ENCODE measurements around the gene SCN4A.
A peak's percentile ranks its signal among the peaks of the same experiment; 100 is the strongest.
"Not testable (repeated sequence)": the region's sequence is repeated elsewhere in the genome, so short reads cannot be mapped to it uniquely, and the experiment has no call there.

SCN4A gene

GRCh38 chr17:63984651-63985386, 12.1 kb upstream of the SCN4A start:
- DNase-seq, result no peak

GRCh38 chr17:63984236-63984635, 11.5 kb upstream of the SCN4A start:
- DNase-seq, result no peak

DNA sequence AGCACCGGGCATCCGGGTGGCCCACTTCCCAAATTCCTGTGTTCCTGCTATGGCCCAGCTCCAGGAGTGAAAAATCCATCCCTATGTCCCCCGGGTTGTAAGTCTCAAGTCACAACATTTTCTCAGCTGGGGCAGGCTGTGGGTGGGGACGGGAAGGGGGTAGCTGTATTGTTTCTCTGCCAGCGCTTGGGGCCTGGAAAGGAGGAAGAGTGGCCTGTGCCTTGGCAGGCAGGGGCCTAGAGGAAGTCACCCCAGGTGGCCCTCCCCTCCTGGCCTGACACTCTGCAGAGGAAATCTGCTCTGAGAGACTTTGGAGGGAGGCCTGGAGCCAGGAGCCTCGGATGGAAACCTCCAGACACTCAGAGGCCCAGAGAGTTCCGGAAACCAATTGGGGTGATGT, 10.6 kb upstream of the SCN4A start:
- DNase-seq, result no peak

GRCh38 chr17:63982641-63983040, 9.9 kb upstream of the SCN4A start:
- DNase-seq, result not testable (repeated sequence)

- DNase-seq, result no peak
Measured at GRCh38 chr17:63978272-63979200, 5.8 kb upstream of the SCN4A start.

- DNase-seq, result no peak
Measured at GRCh38 chr17:63976702-63977101, 4.0 kb upstream of the SCN4A start.

- no peak for DNase-seq
Measured at GRCh38 chr17:63975541-63976092, 2.9 kb upstream of the SCN4A start.

DNA sequence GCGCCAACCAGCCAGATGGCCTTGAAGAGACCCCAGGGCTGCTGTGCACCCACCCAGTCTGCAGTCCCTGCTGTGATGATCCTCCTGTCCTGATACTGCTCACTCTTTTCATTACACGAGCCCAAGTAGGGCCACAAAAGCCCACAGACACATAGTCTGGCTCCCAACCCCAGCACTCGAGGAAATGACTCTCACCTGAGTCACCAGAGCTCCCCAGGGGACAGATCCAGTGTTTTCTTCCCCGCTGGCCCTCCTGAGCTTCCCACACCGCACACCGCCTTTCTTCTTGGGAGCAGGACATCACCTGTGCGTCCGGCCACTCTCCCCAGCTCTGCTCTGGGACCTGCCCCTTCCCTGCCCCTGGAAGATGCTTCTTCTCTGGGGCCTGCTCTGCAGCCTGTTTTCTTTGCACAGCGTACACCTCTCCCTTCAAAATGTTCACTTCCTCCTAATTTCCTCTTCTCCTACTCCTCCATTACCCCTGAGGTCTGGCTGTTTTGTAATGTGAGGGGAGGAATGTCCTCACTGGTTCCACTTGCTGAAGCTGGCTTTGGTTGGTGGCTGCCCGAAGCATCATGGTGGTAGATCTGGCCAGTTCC, 2.0 kb upstream of the SCN4A start:
- no peak for DNase-seq

- DNase-seq, result peak; percentile 2
Measured at GRCh38 chr17:63973930-63974593, 1.3 kb upstream of the SCN4A start.

- DNase-seq, result no peak
Measured at GRCh38 chr17:63973247-63973646, 529 bp upstream of the SCN4A start.

DNA sequence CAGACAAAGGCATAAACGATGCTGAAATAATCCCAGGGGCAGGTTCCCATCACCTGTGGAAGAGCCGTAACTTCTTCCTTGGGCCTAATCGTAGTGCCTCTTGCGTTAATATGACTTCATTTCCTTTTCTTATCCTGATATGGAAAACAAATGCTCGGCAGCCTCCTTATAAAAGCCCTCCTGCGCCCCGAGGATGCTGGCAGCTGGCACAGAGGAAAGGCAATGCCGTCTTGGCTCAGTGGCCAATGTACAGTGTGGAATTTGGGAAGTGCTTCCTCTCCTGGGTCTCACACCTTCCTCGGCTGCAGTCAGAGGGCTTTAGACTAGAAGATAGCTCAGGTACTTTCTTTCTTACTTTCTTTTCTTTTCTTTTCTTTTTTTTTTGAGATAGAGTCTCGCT, 3.4 kb downstream of the SCN4A start:
- DNase-seq, result no peak

- DNase-seq, result no peak
Measured at GRCh38 chr17:63967953-63968352, 4.8 kb downstream of the SCN4A start.

DNA sequence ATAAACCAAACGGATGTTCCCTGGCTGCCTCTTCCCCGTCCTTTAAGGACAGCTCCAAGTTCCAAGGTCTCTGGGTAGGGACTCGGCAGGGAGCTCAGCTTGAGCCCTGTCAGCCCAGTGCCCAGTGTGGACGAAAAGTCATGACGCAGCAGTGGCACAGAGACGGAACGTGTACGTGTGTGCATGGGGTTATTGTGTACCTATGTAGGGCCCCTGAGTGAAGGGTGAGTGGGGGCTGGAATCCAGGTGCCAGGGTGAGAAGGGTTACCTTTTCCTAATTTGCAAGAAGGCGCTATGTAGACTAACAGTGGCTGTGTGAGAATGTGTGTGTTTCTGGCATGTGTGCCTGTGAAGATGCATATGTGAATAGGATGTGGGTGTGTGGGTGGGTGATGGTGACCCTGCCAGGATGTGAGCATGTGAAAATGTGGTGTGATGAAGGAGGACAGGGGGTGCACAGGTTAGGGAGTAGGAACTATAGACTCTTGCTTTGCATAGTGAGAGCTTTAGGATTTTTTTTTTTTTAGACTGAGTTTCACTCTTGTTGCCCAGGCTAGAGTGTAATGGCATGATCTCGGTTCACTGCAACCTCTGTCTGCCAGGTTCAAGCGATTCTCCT, 6.0 kb downstream of the SCN4A start:
- no peak for DNase-seq

- DNase-seq, result no peak
Measured at GRCh38 chr17:63963123-63963522, 9.6 kb downstream of the SCN4A start.

DNA sequence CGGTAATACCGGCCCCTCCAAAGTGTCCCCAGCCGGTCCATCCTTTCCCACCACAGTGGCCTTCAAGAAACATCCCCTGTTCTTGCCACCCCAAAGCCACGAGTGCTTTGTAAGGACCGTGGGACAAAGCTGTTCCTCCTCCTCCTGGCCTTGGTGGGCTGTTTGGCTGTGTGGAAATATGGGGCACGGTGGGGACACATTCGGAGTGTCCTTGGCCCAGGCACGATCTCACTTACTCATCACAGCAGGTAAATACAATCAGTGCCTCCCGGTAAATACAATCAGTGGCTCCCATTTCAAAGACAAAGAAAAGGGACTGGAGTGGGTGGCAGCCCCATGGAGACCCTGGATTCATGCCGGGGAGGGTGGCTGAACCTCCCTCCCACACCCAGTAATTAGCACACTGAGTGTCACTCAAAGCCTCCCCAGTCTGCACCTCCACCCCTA, 10.4 kb downstream of the SCN4A start:
- DNase-seq, result no peak

GRCh38 chr17:63961355-63962212, 11.1 kb downstream of the SCN4A start:
- peak; percentile 44 for DNase-seq

- DNase-seq, result no peak
Measured at GRCh38 chr17:63960430-63960829, 12.3 kb downstream of the SCN4A start.

DNA sequence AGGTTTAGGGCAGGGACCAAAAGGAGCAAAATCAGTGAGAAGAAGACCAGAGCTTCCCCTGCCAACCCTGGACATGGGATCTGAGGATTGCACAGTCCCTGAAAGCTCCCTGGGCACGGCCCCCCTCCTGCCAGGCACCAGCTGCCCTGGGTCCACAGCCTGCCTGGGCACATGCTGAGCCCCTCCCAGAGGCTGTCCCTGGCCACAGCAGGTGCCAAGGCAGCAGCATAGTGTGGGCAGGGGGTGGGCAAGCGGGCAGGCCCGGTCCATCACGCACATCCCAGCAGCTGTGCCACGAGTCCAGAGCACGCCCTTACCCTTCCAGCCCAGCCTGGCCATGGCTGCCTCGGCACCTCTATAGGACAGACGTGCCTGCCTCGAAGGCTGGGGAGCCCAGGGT, 12.7 kb downstream of the SCN4A start:
- DNase-seq, result no peak

- DNase-seq, result no peak
Measured at GRCh38 chr17:63956296-63956920, 16.3 kb downstream of the SCN4A start.

DNA sequence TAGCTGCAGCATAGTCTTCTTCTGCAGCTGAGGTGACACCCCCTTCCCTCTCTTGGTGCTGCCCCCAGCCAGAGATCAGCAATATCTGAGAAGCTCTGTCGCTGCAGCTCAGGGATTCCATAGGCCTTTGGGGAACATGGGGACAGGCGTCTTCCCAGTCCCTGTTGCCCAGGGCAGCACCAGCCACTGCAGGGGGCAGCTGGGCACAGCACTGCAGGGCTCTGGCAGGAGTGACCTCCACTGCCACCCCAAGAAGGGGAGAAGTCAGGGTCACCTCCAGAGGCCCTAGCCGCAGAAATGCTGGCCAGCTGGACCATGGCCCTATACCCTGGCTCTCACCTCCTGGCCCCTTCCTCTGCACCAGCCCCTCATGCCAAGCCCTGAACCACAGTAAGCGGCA, 16.9 kb downstream of the SCN4A start:
- DNase-seq, result no peak

GRCh38 chr17:63955232-63955631, 17.5 kb downstream of the SCN4A start:
- no peak for DNase-seq
